Activated T-cell treated with anti-CD3 and anti-CD28 coated beads, Interleukin-2, amount 50 U/mL, for 1 hour (primary cell): ENCODE data around the gene CRELD2.

Experiments
- DNase-seq: peaks from one replicate; pipeline ENCODE4 v3.0.0-alpha.2; 2020

CRELD2 gene

GRCh38 chr22:49970528-49971231 lies 52.2 kb downstream of the CRELD2 start:
- DNase-seq: peak; percentile 90

DNA sequence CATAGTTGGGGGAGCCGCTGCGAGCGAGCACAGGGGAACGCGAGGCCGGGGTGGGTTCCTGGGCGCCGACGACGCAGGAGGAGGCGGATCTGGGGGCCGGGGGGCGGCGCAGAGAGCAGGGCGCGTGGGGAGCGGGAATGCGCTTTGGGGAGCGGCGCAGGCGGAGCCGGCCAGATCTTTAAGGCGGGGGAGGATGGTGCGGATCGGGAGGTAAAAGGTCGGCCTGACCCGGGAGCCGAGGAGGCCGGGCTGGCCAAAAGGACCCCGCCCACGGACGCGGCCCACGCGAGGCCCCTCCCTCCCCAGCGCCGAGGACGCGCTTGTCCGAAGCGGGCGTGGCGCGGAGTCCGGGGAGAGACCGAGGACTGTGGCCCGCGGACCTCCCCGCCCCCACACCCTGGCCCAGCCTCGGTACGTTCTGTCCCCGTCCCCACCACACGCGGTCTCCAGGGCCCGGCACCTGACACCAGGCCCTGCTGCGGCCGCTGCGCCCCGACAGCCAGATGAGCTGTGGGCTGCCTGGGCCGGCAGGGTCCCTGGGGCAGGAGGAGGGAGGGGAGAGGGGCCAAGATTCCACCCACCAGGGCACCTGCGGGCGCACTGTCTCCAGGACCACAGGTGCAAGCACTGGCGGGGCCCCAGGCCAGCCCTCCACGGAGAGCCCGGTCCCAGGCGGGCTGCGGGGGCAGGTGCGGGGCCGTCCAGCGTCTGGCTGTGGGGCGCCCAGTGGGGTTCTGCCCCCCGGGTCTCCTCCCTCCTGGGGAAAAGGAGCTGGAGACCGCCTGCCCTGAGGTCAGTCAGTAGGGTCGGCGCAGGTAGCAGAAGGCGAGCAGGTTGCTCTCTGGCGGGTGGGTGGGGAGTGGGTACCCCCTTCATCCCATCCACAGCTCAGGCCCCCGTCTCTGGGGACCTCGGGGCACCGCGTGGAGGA lies 53.1 kb downstream of the CRELD2 start:
- DNase-seq: peak; percentile 51

GRCh38 chr22:49972163-49973017 lies 54.0 kb downstream of the CRELD2 start:
- DNase-seq: peak; percentile 24

GRCh38 chr22:49973018-49973961 lies 54.9 kb downstream of the CRELD2 start:
- DNase-seq: no peak

DNA sequence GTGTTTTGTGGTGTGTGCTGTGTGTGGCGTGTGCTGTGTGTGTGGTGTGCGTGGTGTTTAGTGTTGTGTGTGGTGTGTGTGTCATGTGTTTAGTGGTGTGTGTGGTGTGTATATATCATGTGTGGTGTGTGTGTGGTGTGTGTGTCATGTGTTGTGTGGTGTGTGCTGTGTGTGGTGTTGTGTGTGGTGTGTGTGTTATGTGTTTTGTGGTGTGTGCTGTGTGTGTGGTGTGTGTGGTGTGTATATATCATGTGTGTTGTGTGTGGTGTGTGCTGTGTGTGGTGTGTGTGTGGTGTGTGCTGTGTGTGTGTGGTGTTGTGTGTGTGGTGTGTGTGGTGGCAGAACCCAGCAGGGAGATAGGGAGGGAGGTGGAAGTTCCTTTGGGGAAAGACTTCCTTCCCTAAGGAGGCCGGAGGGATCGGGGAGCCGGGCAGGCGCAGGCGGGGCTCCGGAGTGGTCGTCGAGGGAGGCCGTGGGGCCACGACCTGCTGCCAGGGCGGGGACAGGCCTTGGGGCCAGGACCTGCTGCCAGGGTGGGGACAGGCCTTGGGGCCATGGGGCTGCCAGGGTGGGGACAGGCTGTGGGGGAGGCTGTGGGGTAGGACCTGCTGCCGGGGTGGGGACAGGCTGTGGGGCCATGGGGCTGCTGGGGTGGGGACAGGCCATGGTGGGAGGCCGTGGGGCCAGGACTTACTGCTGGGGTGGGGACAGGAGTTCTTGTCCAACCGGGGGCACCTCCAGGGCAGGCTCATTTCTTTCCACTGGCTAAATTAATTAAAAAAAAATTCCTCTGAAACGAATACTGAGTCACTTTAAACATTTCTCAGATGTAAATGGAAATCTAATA lies 57.3 kb downstream of the CRELD2 start:
- peak; percentile 50 for DNase-seq

- DNase-seq: peak; percentile 40
Measured at GRCh38 chr22:49976439-49977175, 58.2 kb downstream of the CRELD2 start.
